Fibroblast of pulmonary artery (primary cell): ENCODE results near the gene EYA2.

Experiments used
- DNase-seq: peaks from one replicate; pipeline ENCODE4 v3.0.0-alpha.2; 2010; ENCODE audit warnings: low read depth
- H3K4me3 ChIP-seq: replicated peaks from 2 replicates; pipeline ENCODE4 v1.5.1; 2011; ENCODE audit warnings: low read depth, mild to moderate bottlenecking, control low read depth, low read length, moderate library complexity
- CTCF ChIP-seq: IDR thresholded peaks from 2 replicates; pipeline ENCODE4 v1.5.1; 2011; ENCODE audit warnings: mild to moderate bottlenecking, control low read depth, low read length, inconsistent platforms; ENCODE audit errors: missing control alignments

The EYA2 gene

GRCh38 chr20:47016068-47016664, 121.5 kb downstream of the EYA2 start:
- DNase-seq = no peak
- H3K4me3 ChIP-seq = no peak overlapping the region
- TF ChIP-seq CTCF = no peak

DNA sequence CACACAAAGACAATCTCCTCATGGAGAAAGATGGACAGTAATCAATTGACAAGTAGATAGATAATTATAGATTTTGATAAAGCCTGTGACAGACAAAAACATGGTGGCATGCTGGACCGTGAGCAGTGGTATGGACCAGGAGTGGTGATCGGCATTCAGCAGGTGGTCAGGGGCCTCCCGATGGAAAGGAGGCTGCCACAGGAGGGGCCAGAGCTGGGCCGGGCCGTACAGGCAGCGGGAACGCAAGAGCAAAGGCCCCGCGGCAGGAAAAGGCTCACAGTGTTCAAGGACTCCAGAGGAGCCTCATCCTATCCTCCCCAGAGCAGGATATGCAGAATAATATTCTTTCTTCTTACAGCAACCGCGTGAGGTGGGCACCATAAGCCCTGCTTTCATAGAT, 123.7 kb downstream of the EYA2 start:
- no peak for DNase-seq
- no peak for TF ChIP-seq CTCF

DNA sequence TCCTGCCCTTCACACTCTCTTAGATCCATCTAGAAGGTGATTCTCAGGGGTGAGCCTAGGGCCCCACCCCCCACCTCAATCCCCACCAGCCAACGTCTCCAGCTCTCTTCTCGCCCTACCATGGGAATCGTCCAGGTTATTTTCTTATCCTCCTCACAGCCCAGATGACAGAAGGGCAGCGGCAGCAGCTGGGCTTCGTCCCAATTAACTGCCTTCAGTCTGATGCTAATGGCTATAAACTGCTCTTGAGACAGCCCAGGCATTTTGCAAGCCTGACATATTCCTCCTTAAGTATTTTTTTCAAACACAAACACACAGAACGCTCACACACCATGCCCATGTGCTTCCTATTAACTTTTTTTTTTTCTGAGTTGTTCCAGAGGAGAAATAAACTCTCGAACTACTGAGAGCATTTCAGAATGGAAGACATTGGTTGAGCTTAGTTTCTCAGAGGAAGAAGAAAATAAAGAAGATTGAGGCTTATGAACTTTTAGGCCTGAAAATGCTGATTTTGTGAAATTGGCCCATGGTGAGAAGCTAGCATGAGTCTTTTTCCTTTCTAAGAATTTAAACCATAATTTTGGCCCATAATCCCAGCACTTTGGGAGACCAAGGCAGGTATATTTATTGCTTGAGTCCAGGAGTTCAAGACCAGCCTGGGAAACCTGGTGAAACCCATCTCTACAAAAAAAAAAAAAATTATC, 124.6 kb downstream of the EYA2 start:
- no peak for DNase-seq
- no peak for TF ChIP-seq CTCF
- H3K4me3 ChIP-seq = no peak overlapping the region

More for the DNA sequence above, 123.7 kb downstream of the EYA2 start:
- H3K4me3 ChIP-seq = no peak overlapping the region

DNA sequence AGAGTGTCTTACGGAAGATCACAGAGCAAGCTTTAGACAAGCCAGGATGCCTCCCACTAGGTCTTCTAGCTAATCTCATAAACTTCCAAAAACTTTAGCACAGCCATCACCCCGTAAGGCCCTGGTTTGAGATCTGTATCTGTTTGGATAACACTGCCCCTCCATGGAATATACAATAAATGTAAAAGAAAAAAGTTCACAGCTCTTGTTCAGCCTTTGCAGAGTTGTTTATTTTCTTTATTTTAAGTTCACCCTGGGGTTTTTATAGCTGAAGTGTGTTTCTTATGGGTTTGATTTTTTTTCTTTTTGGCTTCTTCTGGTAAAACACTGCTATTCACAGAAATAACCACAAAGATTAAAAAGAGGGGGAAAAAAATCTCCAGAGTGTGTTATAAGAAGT, 125.6 kb downstream of the EYA2 start:
- TF ChIP-seq CTCF = no peak
- DNase-seq = no peak
- H3K4me3 ChIP-seq = no peak overlapping the region

DNA sequence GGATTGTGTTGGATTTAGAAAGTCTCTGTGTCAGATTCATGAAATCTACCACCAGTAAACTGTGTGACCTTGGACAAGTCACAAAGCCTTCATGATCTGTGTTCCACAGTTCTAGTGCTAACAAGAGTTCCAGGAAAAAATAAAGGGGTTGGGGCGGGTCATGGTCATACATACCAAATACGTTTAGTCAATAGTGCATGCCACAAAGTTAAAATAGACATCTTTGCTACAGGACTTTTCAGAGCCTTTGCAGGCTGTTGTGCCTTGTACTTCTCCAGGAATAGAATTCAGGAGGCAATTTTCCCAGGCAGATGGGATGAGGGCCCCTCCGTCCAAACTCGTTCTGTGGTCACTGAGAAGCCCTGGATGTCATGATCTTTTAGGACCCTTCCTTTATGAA, 127.2 kb downstream of the EYA2 start:
- no peak overlapping the region for H3K4me3 ChIP-seq
- no peak for DNase-seq
- no peak for TF ChIP-seq CTCF

DNA sequence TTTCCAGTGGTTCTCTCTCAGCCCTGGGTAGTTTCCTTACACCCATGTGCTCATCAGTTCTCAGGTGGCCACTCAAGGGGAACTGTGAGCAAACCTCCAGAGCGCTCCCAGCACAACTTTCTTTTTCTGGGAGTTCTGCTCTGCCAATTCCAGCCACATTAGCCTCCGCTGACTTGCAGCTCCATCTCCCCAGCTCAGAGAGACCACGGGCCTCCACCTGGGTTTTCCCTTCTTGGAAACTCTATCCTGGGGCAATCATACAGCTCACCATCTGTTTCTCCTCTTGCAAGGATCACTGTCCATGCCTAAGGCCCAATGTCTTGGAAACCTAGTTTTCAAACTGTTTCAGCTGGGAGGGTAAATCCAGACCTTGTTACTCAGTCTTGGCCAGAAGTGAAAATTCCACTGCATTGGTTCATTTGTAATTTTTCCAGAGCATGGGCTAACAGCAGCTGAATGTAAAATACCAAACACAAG, 129.9 kb downstream of the EYA2 start:
- TF ChIP-seq CTCF = no peak
- no peak overlapping the region for H3K4me3 ChIP-seq
- no peak for DNase-seq

GRCh38 chr20:47027042-47027441, 132.4 kb downstream of the EYA2 start:
- H3K4me3 ChIP-seq = no peak overlapping the region
- no peak for DNase-seq
- TF ChIP-seq CTCF = no peak
